Spleen (tissue), 7 donors: Measurements from ENCODE around the gene AEBP2.

ENCODE experiments used
- CTCF ChIP-seq, 11 experiments: fragments of 200-600 bp in 7 of 11; fragments of 450-650 bp in 4 of 11; sonication (generic) in 4 of 11; IDR thresholded peaks in 8 of 11; conservative IDR thresholded peaks in 3 of 11; 1 replicate in 7 of 11; 2 replicates in 4 of 11; pipeline versions ENCODE4 v1.4.0 to v1.8.0; 2016 to 2021; ENCODE audit warnings: antibody characterized with exemption in 11 of 11, inconsistent platforms in 4 of 11, mild to moderate bottlenecking in 1 of 11
- POLR2A ChIP-seq, 3 donors: fragments of 450-650 bp; IDR thresholded peaks; one replicate each; pipeline ENCODE4 v1.5.1; 2017; ENCODE audit warnings: antibody characterized with exemption in 3 of 3, mild to moderate bottlenecking in 1 of 3
- donor health status: DM: no; HTN: no; CAD: no; lungs with moderate emphysema.
- donor health status: DM: no; HTN: no; CAD: no.
- donor health status: DM: no; HTN: no; CAD: no.

GRCh38 chr12:19482551-19483109, 43.3 kb downstream of the AEBP2 start:
- TF ChIP-seq CTCF (IDR thresholded peaks at IDR 0.05 in 8 of 11, conservative IDR thresholded peaks at IDR 0.05 in 3 of 11): no peak
- no peak for TF ChIP-seq POLR2A (IDR thresholded peaks at IDR 0.05)
